NT2/D1 (cell line): ENCODE results near the gene ROBO1.

Experiments
- DNase-seq: peaks from one replicate; pipeline ENCODE4 v3.0.0-alpha.2; 2011; ENCODE audit warnings: low read depth, low spot score
- H3K27me3 ChIP-seq: 2 replicates; pipeline ENCODE4 v1.6.0; 2011; ENCODE audit warnings: mild to moderate bottlenecking; ENCODE audit not compliant: insufficient read length, insufficient read depth
- H3K36me3 ChIP-seq: 2 replicates; pipeline ENCODE4 v1.6.1; 2011; ENCODE audit warnings: mild to moderate bottlenecking, low read length, mixed read lengths; ENCODE audit not compliant: insufficient read depth, insufficient read length
- H3K4me1 ChIP-seq: 2 replicates; pipeline ENCODE4 v1.5.1; 2011; ENCODE audit not compliant: insufficient read depth, insufficient read length
- H3K4me3 ChIP-seq: 2 replicates; pipeline ENCODE4 v1.5.1; 2011; ENCODE audit warnings: low read depth; ENCODE audit not compliant: insufficient read length
- H3K9ac ChIP-seq: 2 replicates; pipeline ENCODE4 v1.6.0; 2011; ENCODE audit warnings: low read depth; ENCODE audit not compliant: insufficient read length
- H3K9me3 ChIP-seq: 2 replicates; pipeline ENCODE4 v1.5.1; 2011; ENCODE audit warnings: mild to moderate bottlenecking, low read length; ENCODE audit not compliant: insufficient read depth
- SUZ12 ChIP-seq: IDR thresholded peaks from 2 replicates; pipeline ENCODE4 v1.6.1; 2011; ENCODE audit not compliant: insufficient read length, insufficient read depth; ENCODE audit errors: extremely low read depth
- YY1 ChIP-seq: IDR thresholded peaks from 2 replicates; pipeline ENCODE4 v1.6.1; 2011; ENCODE audit not compliant: insufficient read length, insufficient read depth
- ZNF274 ChIP-seq: IDR thresholded peaks from 2 replicates; pipeline ENCODE4 v1.6.1; 2011; ENCODE audit warnings: mild to moderate bottlenecking, low read depth, low read length

The ROBO1 gene

GRCh38 chr3:79362571-79363270, 405.1 kb downstream of the ROBO1 start:
- Histone ChIP-seq H3K27me3 (no peaks in the 10 kb centered on the region), H3K9ac (no peak overlapping the region), H3K9me3 (no peaks in the 10 kb centered on the region), H3K4me3 (no peak overlapping the region), H3K4me1 (no peaks in the 10 kb centered on the region), H3K36me3 (no peaks in the 10 kb centered on the region)
- TF ChIP-seq ZNF274: no peak
- no peak for TF ChIP-seq YY1
- no peak for TF ChIP-seq SUZ12
- DNase-seq: no peak

DNA sequence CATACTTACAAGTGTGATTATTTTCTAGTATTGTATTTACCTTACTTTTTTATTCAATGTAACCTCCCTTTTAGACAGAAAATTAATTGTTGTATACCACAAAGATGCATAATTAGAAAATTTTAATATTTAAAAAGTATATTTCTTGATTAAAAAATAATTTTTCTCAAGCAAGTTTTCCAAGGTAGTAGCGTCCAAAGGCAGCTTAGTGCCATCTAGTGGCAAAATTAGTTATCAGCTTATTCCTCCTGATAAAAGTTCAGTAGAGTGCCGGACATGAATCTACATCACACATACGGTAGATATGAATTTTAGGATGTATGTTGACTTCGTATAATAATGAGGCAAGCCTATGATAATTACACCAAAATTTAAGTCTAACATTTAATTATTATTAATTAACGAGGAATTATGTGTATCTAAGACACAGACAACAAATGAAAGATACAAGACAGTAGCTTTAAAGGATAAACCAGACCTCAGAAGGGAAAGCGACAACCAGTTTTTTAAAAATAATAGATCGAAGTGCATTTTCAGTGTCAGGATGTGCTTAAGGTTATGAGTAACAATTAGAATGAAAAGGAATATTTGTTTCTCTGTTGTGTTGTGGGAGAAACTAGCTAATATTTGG, 405.9 kb downstream of the ROBO1 start:
- H3K9me3 ChIP-seq: no peaks in the 10 kb centered on the region
- no peak for DNase-seq
- H3K4me3 ChIP-seq: no peak overlapping the region
- no peak overlapping the region for H3K9ac ChIP-seq
- H3K4me1 ChIP-seq: no peaks in the 10 kb centered on the region
- TF ChIP-seq SUZ12 (no peak), YY1 (no peak)
- H3K36me3 ChIP-seq: no peaks in the 10 kb centered on the region
- no peaks in the 10 kb centered on the region for H3K27me3 ChIP-seq

- no peaks in the 10 kb centered on the region for H3K27me3 ChIP-seq
- H3K9ac ChIP-seq: no peak overlapping the region
- H3K36me3 ChIP-seq: no peaks in the 10 kb centered on the region
- no peaks in the 10 kb centered on the region for H3K4me1 ChIP-seq
- no peak overlapping the region for H3K4me3 ChIP-seq
- H3K9me3 ChIP-seq: no peaks in the 10 kb centered on the region
- DNase-seq: no peak
- TF ChIP-seq SUZ12 (no peak), YY1 (no peak), ZNF274 (no peak)
These were observed 409.5 kb downstream of the ROBO1 start for GRCh38 chr3:79358327-79358726.

- H3K9me3 ChIP-seq: no peaks in the 10 kb centered on the region
- H3K4me3 ChIP-seq: no peak overlapping the region
- TF ChIP-seq YY1 (no peak), SUZ12 (no peak), ZNF274 (no peak)
- H3K9ac ChIP-seq: no peak overlapping the region
- no peaks in the 10 kb centered on the region for H3K4me1 ChIP-seq
- DNase-seq: no peak
- H3K27me3 ChIP-seq: no peaks in the 10 kb centered on the region
- no peaks in the 10 kb centered on the region for H3K36me3 ChIP-seq
These were observed 413.6 kb downstream of the ROBO1 start for GRCh38 chr3:79354179-79354688.

GRCh38 chr3:79351699-79352098, 416.1 kb downstream of the ROBO1 start:
- H3K27me3 ChIP-seq: no peaks in the 10 kb centered on the region
- no peak overlapping the region for H3K4me3 ChIP-seq
- no peak for TF ChIP-seq YY1
- no peak for TF ChIP-seq SUZ12
- no peak for TF ChIP-seq ZNF274

GRCh38 chr3:79344876-79345871, 422.6 kb downstream of the ROBO1 start:
- Histone ChIP-seq H3K4me3 (no peak overlapping the region), H3K4me1 (no peaks in the 10 kb centered on the region), H3K27me3 (no peaks in the 10 kb centered on the region), H3K9ac (no peak overlapping the region), H3K9me3 (no peaks in the 10 kb centered on the region), H3K36me3 (no peaks in the 10 kb centered on the region)
- TF ChIP-seq ZNF274: no peak
- no peak for TF ChIP-seq YY1
- TF ChIP-seq SUZ12: no peak
- no peak for DNase-seq

More at GRCh38 chr3:79351699-79352098, 416.1 kb downstream of the ROBO1 start:
- DNase-seq: no peak
- no peaks in the 10 kb centered on the region for H3K9me3 ChIP-seq
- H3K4me1 ChIP-seq: no peaks in the 10 kb centered on the region
- no peak overlapping the region for H3K9ac ChIP-seq
- H3K36me3 ChIP-seq: no peaks in the 10 kb centered on the region

- Histone ChIP-seq H3K4me3 (no peak overlapping the region), H3K9me3 (peaks cover 6% of the 10 kb centered on the region)
- no peak for TF ChIP-seq ZNF274
- TF ChIP-seq SUZ12: no peak
- no peak for TF ChIP-seq YY1
These were observed 425.8 kb downstream of the ROBO1 start for GRCh38 chr3:79341961-79342360.

More at GRCh38 chr3:79341961-79342360, 425.8 kb downstream of the ROBO1 start:
- Histone ChIP-seq H3K9ac (no peak overlapping the region), H3K27me3 (no peaks in the 10 kb centered on the region), H3K4me1 (no peaks in the 10 kb centered on the region), H3K36me3 (no peaks in the 10 kb centered on the region)
- DNase-seq: no peak
